Cardiac septum (tissue), 1 donor: ENCODE data around the gene SPACA6. TPM values are rescaled to one million over a fixed set of nuclear protein-coding genes. Genes with fewer than 3 reads are reported as not detected.

Source experiments
- microRNA-seq: library from miRNA; unstranded; fragments of <30 nt; microRNA quantifications from one replicate; pipeline ENCODE4 v1.2.0, GENCODE V29; 2020
- total RNA-seq: library from RNA; stranded (reverse); fragmentation: NEBNext Ultra II Directional; extraction: Animal tissue kit (Norgen Biotek cat#: 25700); gene quantifications from one replicate; pipeline ENCODE4 v1.2.1, GENCODE V29; 2021
- donor health status: DM: no; HTN: no; CAD: no.

The SPACA6 gene
- total RNA-seq, 1 donor from 2014 or later = 14.7 TPM

Small RNAs within 50 kb of the gene (microRNA-seq; reads per million reads assigned to microRNA genes)
- 4,831 reads per million, percentile 92 among the genes with 10 or more reads in this experiment for gene MIR125A
- gene MIR99B = 7,651 reads per million, percentile 95 among the genes with 10 or more reads in this experiment
- gene MIRLET7E = 7,991 reads per million, percentile 95 among the genes with 10 or more reads in this experiment

Other genes starting within 250 kb of the SPACA6 start
- not detected for gene SIGLEC8, start 234.9 kb upstream of the SPACA6 start, total RNA-seq
- not detected for gene CEACAM18, start 214.8 kb upstream of the SPACA6 start, total RNA-seq
- gene SIGLEC12, start 191.5 kb upstream of the SPACA6 start, total RNA-seq = not detected
- gene SIGLEC6, start 161.7 kb upstream of the SPACA6 start, total RNA-seq = 0.22 TPM
- gene ZNF175, start 122.0 kb upstream of the SPACA6 start, total RNA-seq = 7.8 TPM
- gene SIGLEC5, start 62.9 kb upstream of the SPACA6 start, total RNA-seq = 0.94 TPM
- gene SIGLEC14, start 46.5 kb upstream of the SPACA6 start, total RNA-seq = 1.2 TPM
- 0.54 TPM for gene HAS1, start 30.7 kb downstream of the SPACA6 start, total RNA-seq
- 5.4 TPM for gene FPR1, start 58.5 kb downstream of the SPACA6 start, total RNA-seq
- 1.4 TPM for gene FPR2, start 67.8 kb downstream of the SPACA6 start, total RNA-seq
- 3.2 TPM for gene FPR3, start 101.8 kb downstream of the SPACA6 start, total RNA-seq
- gene ZNF577, start 194.6 kb downstream of the SPACA6 start, total RNA-seq = 9.4 TPM
- 8.6 TPM for gene ZNF649, start 211.7 kb downstream of the SPACA6 start, total RNA-seq
- gene ZNF613, start 234.1 kb downstream of the SPACA6 start, total RNA-seq = 3.8 TPM